ENCODE data around the gene FDX2.

- TF ChIP-seq, protein P1, sequence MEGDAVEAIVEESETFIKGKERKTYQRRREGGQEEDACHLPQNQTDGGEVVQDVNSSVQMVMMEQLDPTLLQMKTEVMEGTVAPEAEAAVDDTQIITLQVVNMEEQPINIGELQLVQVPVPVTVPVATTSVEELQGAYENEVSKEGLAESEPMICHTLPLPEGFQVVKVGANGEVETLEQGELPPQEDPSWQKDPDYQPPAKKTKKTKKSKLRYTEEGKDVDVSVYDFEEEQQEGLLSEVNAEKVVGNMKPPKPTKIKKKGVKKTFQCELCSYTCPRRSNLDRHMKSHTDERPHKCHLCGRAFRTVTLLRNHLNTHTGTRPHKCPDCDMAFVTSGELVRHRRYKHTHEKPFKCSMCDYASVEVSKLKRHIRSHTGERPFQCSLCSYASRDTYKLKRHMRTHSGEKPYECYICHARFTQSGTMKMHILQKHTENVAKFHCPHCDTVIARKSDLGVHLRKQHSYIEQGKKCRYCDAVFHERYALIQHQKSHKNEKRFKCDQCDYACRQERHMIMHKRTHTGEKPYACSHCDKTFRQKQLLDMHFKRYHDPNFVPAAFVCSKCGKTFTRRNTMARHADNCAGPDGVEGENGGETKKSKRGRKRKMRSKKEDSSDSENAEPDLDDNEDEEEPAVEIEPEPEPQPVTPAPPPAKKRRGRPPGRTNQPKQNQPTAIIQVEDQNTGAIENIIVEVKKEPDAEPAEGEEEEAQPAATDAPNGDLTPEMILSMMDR (conservative IDR thresholded peaks at IDR 0.05; ENCODE audit: low read depth, low read length): no peak
- no peak for TF ChIP-seq EZH2 (IDR thresholded peaks at IDR 0.05; ENCODE audit: low read length, unreplicated experiment)
- no peak for TF ChIP-seq EZH2phosphoT487 (IDR thresholded peaks at IDR 0.05; ENCODE audit: borderline replicate concordance, low read length)
Observed at GRCh38 chr19:10278935-10279334, 36.9 kb downstream of the FDX2 start.
